ENCODE results near the gene MTR.
"Not testable (repeated sequence)": the region's sequence is repeated elsewhere in the genome, so short reads cannot be mapped to it uniquely, and the experiment has no call there.

Gene MTR

GRCh38 chr1:236908669-236909068, 113.6 kb downstream of the MTR start:
- DNase-seq: no peak

- DNase-seq: not testable (repeated sequence)
Measured at GRCh38 chr1:236911047-236911446, 116.0 kb downstream of the MTR start.

DNA sequence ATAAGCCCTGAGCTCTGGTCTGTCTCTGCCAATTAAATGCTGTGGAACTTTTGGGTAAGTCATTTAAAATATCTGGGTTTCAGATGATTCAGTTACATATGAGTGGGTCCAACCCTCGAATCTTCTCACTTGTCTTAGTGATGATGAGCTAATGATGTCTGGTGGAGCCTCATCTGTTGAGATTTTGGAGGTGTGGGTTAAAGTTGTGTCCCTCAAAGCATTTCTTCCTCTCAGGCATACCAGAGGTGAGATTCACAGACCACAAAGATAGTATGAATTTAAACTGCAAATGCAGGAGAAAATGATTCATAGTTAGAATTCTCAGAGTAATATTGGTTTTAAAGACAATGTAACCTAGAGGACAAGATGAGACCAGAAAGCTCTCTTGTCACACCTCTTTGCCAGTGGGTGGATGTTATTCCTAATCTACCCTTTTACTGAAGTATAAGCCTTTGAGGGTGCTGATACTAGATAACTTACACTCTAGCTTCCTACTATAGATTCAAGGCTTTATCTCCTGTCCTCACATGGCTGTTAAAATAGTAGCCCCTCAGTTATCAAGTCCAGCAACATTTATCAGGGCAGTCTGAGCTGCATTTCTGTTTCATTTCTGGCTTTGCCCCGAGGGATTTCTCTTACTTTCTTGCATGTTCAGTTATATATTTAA, 118.4 kb downstream of the MTR start:
- no peak for DNase-seq

DNA sequence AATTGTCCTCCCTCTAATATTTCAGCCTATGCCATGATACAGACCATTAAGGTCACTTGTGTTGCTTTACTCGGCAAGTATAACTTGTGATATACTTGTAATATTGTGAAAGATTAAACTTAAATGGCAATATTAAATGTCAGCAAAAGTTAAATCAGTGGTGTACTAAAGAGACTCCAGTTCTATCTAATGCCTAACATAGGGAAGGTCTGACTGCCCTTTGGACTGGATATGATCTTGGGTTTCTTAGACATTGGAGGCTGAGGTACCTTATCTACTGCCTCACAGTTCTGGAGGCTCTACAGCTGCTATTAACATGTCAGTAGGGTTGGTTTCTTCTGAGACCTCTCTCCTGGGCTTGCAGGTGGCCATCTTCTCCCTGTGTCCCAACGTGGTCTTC, 119.3 kb downstream of the MTR start:
- DNase-seq: no peak

- no peak for DNase-seq
Measured at GRCh38 chr1:236916131-236916800, 121.2 kb downstream of the MTR start.

- no peak for DNase-seq
Measured at GRCh38 chr1:236917448-236917847, 122.4 kb downstream of the MTR start.

- DNase-seq: no peak
Measured at GRCh38 chr1:236920286-236920894, 125.3 kb downstream of the MTR start.

DNA sequence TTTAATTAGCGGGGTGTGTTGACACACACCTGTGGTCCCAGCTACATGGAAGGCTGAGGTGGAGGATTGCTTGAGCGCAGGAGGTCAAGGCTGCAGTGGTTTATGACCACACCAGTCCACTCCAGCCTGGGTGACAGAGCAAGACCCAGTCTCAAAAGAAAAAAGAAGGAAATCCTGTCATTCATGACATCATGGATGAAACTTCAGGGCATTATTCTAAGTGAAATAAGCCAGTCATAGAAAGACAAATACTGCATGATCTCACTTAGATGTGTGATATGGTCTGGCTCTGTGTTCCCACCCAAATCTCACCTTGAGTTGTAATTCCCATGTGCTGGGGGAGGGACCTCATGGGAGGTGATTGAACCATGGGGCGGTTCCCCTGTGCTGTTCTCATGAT, 126.5 kb downstream of the MTR start:
- DNase-seq: no peak

- DNase-seq: no peak
Measured at GRCh38 chr1:236922190-236922589, 127.1 kb downstream of the MTR start.

DNA sequence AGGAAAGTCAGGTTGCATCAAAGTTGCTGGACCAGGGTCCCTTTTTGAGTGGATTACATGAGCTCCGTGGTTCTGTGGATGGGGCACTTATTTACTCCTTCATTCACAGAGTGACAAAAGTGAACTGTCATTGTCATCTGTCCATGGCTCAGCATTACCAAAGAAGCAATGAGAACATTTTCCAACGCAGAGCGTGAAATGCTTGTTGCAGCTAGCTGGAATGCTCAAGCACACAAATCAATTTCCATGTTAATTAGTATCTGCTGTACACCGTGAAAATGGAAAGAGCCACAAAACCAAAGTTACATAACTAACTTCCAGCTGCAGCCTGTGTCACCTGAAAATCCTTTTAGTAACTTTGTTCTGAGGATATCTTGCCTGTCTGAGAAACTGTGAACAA, 130.3 kb downstream of the MTR start:
- DNase-seq: no peak

DNA sequence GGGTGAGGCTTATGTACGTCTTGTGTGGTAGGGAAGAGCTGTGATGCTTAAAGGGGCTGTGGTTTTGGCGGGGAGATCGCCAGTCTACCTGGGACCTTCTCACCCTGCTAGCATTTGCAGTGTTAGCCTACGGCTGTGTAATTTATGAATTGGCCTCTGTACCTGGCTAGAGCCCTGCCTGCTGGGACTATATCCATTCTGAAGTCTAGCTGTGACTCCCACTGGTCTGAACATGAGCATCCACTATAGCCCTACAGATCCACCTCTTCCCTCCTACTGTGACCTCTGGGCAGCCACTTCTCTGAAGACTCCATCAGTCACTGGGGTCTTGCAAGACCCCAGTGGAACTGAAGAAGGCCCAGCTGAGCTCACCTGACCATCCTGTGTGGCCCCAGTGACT, 135.4 kb downstream of the MTR start:
- no peak for DNase-seq

GRCh38 chr1:236938760-236939159, 143.7 kb downstream of the MTR start:
- no peak for DNase-seq

GRCh38 chr1:236942431-236942830, 147.3 kb downstream of the MTR start:
- no peak for DNase-seq

GRCh38 chr1:236944556-236944955, 149.5 kb downstream of the MTR start:
- no peak for DNase-seq

DNA sequence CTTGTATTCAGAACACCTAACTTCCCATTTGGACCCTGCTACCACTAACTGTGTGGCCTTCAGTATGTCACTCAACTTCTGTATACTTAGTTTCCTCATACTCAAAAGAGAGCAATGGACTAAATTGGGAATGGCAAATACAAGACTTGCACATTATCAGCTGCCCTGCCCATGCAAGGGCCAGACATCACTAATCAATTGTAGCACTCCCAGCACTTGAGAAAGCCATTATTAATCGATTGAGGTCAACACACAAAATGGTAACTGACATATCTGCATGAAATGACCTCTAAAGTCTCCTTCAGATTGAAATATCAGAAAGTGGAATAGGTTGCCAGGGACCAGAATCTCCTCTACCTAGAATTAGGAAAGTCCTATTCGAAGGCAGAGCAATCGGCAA, 149.9 kb downstream of the MTR start:
- DNase-seq: no peak

DNA sequence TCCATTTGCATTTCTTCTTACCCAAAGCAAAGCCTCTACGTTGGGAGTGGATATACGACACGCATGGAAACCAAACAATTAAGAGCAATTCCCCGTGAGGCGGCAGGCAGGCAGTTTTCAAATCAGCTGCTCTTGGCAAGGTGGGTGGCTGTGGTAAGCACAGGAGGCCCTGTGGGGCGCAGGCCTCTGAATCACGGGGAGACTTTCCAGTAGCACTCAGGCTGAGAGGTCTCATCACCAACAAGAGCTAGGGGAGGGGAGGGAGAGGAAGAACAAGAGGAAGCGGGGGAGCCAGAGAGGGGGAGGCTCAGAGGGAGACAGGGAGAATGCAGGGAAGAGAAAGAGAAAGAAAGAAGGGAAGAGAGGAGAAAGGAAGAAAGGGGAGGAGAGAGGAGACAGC, 152.7 kb downstream of the MTR start:
- DNase-seq: no peak

DNA sequence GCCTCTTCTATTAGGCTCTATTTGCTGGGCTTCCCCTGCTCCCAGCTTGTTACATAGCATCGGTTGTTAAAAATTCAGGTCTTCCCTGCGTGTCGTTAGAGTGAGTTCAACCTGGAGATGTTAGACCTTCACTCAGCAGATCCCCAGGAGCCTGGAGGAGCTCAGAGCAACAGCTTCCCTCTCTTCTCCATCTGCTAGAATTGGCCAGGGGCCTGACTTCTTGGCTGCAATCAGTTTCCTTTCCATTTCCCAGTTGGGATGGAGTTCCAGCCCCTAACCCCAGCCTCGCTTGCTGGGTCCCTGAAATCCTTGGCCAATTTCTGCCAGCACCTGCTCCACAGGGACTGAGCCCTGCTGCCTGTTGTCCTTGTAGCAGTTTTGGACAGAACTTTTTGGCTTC, 153.3 kb downstream of the MTR start:
- DNase-seq: no peak

- DNase-seq: no peak
Measured at GRCh38 chr1:236948996-236949395, 153.9 kb downstream of the MTR start.

GRCh38 chr1:236950365-236950764, 155.3 kb downstream of the MTR start:
- DNase-seq: no peak

- DNase-seq: no peak
Measured at GRCh38 chr1:236951672-236952071, 156.6 kb downstream of the MTR start.

- DNase-seq: no peak
Measured at GRCh38 chr1:236952246-236953003, 157.3 kb downstream of the MTR start.

- DNase-seq: no peak
Measured at GRCh38 chr1:236953151-236953700, 158.1 kb downstream of the MTR start.
